ENCODE data around the gene HTD2.

The HTD2 gene

GRCh38 chr3:58291671-58292338, 14.5 kb upstream of the HTD2 start:
- in situ Hi-C loops (cut with MboI; ENCODE audit: low sequenced_read_pairs): no loop called here

GRCh38 chr3:58292866-58293265, 13.5 kb upstream of the HTD2 start:
- in situ Hi-C loops (cut with MboI; ENCODE audit: low sequenced_read_pairs): no loop called here

- in situ Hi-C loops (cut with MboI; ENCODE audit: low sequenced_read_pairs): no loop called here
Measured at GRCh38 chr3:58293516-58293915, 12.8 kb upstream of the HTD2 start.

DNA sequence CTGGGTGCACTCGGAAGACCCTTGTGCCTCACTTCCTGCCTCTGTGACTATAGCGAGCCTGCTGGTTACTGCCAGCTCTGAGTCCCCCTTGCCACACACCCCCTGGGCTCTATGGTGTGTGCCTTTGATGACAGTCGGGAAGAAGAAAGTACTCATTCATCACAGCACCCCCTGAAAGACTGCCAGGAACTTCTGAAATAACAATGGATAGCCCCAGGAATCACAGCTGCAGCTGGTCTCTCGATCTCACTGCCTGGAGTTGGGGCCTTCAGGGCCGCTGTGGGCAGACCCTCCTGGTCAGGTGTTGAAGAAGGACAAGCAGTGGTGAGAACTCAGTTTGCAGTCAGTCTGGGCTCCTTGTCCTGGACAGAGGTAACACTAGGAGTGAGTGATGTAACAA, 10.1 kb upstream of the HTD2 start:
- in situ Hi-C loops (cut with MboI; ENCODE audit: low sequenced_read_pairs): no loop called here

GRCh38 chr3:58296843-58297242, 9.5 kb upstream of the HTD2 start:
- in situ Hi-C loops (cut with MboI; ENCODE audit: low sequenced_read_pairs): no loop called here

DNA sequence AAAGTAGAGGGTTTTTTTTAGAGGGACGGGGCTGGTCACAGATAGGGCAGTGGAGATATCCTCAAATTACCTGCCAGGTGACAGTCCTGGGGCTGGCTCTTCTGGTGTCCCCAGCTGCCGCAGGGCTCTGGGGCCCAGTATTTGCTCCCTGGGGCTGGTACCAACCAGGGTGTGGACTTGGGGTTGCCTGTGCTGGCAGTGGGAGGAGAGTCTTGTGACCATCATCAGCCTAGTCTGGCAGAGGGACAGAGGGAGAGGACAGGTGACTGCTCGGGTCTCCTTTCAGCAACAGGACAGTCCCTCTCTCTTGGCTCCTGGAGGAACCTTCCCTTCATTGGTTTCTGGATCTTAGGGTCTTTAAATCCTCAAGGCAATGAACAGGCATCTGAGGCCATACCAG, 8.1 kb upstream of the HTD2 start:
- in situ Hi-C loops (cut with MboI; ENCODE audit: low sequenced_read_pairs): no loop called here

- in situ Hi-C loops (cut with MboI; ENCODE audit: low sequenced_read_pairs): no loop called here
Measured at GRCh38 chr3:58299075-58299474, 7.2 kb upstream of the HTD2 start.

DNA sequence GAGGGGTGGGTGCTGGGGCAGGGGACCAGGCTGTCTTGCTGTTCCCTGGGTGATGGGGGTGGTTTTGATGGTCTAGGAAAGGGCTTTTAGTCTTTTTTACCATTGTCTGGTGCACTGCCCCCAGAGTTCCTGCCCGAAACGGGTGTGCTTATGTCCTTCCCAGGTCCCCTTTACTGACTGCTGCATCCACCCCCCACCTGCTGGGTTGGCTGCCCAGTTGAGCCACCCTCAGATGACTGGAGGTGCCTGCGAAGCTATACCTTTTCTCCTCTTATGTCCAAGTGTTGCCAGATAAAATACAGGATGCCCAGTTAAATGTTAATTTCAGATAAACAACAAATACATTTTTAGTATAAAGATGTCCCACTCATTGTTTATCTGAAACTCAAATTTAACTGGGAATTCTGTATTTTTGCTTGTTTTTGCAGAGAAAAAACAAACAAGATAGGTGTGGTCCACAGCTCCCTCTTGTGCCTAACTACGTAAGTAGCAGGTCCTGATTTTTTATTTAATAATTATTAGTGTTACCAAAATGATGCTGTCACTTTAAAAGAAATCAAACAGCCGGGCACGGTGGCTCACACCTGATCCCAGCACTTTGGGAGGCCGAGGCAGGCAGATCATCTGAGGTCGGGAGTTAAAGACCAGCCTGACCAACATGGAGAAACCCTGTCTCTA, 6.3 kb upstream of the HTD2 start:
- in situ Hi-C loops (cut with MboI; ENCODE audit: low sequenced_read_pairs): no loop called here

DNA sequence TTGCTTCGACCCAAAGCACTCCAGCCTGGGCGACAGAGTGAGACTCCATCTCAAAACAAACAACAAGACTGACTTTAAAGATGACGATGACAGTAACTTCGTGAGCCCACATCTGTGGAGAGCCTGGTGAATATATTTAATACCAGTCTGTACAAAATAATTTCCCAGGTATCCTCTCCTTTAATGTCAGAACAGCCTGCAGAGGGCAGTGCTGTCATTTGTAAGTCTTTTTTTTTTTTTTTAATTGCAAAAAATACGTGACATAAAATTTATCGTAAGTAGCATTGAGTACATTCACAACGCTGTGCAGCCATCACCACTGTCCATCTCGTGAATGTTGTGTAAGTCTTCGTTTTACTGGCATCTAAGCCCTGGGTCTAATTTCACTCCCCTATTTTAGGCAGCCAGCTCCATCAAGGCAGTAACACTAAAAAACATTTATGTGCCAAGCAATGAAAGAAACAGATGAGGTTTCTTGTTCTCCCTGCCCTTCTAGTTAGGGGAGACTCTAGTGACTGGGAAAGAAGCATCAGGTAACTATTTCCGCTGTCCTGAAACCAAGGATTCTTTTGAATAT, 1.4 kb downstream of the HTD2 start:
- in situ Hi-C loops (cut with MboI; ENCODE audit: low sequenced_read_pairs): no loop called here

DNA sequence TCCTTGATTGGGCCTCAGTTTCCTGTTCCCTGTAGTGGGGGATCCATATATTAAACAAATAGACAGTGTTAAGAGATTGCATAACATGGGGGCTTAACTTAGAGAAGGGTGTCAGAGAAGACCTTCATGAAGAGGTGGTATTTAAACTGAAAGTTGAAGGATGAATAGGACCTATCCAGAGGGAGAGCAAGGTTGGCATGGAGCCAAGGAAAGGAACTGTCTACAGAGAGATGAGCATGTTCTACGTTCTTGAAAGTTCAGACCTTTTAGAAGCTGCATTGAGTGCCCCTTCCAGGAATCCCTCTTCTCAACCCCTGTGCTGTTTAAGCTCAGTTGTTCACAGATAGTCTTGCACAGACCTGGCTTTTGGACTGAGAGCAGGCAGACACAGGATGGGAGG, 2.4 kb downstream of the HTD2 start:
- in situ Hi-C loops (cut with MboI; ENCODE audit: low sequenced_read_pairs): no loop called here

DNA sequence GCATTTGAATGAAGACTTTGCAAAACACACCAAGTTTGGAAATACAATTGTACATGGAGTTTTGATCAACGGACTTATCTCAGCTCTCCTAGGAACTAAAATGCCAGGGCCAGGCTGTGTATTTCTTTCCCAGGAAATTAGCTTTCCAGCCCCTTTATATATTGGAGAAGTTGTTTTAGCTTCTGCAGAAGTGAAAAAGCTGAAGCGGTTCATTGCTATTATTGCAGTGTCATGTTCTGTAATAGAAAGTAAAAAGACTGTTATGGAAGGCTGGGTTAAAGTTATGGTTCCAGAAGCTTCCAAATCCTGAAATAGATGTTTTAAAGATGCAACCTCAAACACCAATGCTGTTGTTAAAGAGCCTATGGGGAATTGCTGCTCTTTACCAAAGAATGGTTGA, 11.5 kb downstream of the HTD2 start:
- in situ Hi-C loops (cut with MboI; ENCODE audit: low sequenced_read_pairs): loop anchor here (10.0 kb wide), 1 partner anchor 217 kb away; the partner anchor contains the start of gene ACOX2

- in situ Hi-C loops (cut with MboI; ENCODE audit: low sequenced_read_pairs): no loop called here
Measured at GRCh38 chr3:58321791-58322190, 15.5 kb downstream of the HTD2 start.

DNA sequence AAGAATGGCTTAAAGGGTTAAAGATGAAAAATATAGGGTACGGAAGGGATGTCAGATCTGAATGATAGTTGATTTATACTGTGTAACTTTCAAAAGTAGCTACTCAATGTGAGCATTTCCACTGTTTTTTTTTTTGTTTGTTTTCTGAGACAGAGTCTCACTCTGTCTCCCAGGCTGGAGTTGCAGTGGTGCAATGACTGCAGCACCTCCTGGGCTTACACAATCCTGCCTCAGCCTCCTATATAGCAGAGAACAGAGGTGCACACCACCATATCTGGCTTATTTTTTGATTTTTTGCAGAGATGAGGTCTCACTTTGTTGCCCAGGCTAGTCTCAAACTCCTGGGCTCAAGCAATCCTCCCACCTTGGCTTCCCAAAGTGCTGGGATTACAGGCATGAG, 16.5 kb downstream of the HTD2 start:
- in situ Hi-C loops (cut with MboI; ENCODE audit: low sequenced_read_pairs): no loop called here

- in situ Hi-C loops (cut with MboI; ENCODE audit: low sequenced_read_pairs): no loop called here
Measured at GRCh38 chr3:58323529-58324390, 17.4 kb downstream of the HTD2 start.

- in situ Hi-C loops (cut with MboI; ENCODE audit: low sequenced_read_pairs): no loop called here
Measured at GRCh38 chr3:58324391-58325390, 18.4 kb downstream of the HTD2 start.

DNA sequence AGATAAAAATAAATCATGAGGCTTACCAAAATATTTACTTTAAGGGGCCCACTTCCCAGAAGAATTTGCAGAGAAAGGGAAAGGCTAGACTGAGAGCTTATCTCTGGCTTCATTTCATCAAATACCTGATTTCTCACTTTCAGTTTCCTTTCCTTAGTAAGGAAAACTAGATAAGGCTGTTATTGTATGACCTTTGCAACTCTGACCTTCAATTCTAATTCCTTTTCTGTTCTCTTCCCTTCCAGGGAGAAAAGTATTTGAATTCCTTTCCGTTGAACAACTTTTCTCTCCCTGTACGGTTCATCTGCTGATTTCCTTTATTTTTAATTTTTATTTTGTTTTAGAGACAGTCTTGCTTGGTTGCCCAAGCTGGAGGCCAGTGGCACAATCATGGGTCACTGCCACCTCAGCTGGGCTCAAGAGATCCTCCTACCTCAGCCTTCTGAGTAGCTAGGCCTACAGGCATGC, 19.2 kb downstream of the HTD2 start:
- in situ Hi-C loops (cut with MboI; ENCODE audit: low sequenced_read_pairs): no loop called here

- in situ Hi-C loops (cut with MboI; ENCODE audit: low sequenced_read_pairs): no loop called here
Measured at GRCh38 chr3:58326267-58326900, 20.1 kb downstream of the HTD2 start.

DNA sequence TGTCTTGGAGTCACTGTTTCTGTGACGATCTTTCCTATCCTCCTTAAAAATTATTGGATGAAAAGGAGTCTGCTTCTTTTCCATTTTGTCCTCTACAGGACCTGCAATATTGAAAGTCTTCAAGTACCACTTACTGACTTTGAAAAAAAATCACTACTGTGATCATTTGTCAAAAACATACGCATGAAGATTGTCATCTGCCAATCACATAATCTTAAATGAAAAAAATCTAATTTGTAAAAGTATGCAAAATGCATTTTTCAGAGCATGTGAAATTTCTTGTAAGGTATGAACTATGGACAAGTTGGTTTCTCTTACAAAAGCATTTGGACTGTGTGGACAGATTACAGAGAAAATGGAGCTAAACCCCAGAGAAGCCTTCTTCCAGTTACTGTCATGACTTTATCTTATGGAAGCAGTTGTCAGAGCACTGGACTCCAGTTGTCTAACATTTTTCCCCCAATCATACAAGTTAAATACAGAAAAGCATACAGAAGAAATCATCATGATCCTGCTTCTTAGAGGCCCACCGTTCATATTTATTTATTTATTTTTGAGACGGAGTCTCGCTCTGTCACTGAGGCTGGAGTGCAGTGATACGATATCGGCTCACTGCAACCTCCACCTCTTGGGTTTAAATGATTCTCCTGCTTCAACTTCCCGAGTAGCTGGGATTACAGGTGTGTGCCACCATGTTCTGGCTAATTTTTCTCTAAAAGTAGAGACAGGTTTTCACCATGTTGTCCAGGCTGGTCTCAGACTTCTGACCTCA, 23.0 kb downstream of the HTD2 start:
- in situ Hi-C loops (cut with MboI; ENCODE audit: low sequenced_read_pairs): no loop called here

DNA sequence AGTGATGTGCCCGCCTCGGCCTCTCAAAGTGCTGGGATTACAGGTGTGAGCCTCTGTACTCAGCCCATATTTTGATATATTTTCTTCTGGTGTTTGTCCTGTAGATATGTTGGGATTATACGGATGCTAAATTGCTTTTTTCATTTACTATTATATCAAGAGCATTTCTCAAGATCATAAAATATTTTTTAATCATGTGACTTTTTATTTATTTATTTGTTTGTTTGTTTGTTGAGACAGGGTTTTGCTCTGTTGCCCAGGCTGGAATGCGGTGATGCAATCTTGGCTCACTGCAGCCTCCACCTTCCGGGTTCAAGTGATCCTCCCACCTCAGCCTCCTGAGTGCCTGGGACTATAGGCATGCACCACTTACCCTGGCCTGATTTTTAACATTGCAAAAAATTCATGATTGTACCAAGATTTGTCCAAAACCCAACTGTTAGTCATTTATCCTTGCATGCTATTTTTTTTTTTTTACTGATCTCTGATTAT, 23.6 kb downstream of the HTD2 start:
- in situ Hi-C loops (cut with MboI; ENCODE audit: low sequenced_read_pairs): no loop called here
